SW 1271 (cell line): ENCODE results near the gene TMEM212.

ENCODE experiments used
- DNase-seq, 2 experiments: peaks; one replicate each; lab custom pipeline; 2025; lab: John Stamatoyannopoulos, UW

The TMEM212 gene

DNA sequence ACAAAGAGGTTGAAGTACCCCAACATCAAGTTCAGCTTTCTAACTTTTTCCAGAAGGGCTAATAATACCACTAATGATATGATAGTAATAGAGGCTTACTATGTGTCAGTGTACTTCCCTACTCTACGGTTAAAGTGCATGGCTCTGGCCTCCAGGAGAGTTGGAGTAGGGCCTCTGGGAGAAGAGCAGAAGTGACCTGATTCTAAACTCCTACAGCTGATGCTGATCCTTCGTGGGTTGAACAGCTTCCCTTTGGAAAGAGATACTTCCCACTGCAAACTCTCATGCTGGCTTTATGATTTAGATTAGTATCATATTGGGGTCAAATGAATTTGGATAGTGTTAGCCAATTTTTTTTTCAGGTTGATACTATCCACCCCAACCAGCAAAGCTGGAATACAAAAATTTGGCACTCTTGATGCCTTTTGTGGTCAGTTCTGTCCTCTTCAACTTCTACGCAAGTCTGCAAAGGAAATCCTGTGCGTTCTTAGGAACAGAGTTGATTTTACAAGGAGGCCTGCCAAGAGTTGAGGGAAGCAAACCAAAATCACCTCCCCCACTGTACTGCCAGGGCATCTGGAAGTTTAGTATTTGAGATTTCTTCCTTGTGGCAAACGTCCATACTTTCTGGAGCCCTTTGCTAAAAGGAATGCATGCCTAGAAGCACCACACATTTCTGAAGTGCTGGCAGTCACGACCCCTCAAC lies 17.8 kb downstream of the TMEM212 start:
- DNase-seq = no peak

- DNase-seq = no peak
These were observed 19.2 kb downstream of the TMEM212 start for GRCh38 chr3:171862392-171862791.

GRCh38 chr3:171862993-171863521 lies 19.9 kb downstream of the TMEM212 start:
- DNase-seq = no peak

GRCh38 chr3:171863920-171864319 lies 20.8 kb downstream of the TMEM212 start:
- DNase-seq = no peak

DNA sequence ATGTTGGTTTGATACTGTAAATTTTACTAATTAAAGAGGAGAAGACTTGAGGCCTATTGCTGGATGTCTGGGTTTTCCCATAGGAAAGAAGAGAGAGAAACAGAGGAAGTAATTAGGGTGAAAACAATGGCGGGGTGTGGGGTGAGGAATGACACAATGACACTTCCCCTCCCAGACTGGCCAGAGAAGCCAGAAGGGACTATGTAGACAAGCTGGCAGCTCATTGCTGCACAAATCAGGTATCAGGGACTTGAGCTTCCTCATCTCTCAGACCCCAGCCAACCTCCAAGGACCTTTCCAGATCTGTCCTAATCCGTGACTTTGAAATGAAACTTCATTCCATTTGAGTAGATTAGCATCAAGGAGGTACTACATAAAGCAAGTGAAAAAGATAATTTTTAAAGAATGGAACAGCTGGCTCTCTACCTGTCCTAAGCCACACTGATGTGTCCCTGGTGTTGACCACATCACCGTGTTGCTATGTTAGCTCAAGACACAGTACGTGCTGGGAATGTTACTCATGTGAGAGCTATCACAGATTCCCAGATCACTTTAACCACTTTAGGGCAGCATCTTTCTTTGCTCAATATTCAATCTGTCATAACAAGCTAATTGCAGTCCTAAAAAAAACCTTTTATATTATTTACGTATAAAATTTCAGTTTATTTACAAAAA lies 22.2 kb downstream of the TMEM212 start:
- no peak for DNase-seq

- DNase-seq = peak in 1 of 2 experiments; percentile 14
These were observed 24.8 kb downstream of the TMEM212 start for GRCh38 chr3:171867981-171868380.

DNA sequence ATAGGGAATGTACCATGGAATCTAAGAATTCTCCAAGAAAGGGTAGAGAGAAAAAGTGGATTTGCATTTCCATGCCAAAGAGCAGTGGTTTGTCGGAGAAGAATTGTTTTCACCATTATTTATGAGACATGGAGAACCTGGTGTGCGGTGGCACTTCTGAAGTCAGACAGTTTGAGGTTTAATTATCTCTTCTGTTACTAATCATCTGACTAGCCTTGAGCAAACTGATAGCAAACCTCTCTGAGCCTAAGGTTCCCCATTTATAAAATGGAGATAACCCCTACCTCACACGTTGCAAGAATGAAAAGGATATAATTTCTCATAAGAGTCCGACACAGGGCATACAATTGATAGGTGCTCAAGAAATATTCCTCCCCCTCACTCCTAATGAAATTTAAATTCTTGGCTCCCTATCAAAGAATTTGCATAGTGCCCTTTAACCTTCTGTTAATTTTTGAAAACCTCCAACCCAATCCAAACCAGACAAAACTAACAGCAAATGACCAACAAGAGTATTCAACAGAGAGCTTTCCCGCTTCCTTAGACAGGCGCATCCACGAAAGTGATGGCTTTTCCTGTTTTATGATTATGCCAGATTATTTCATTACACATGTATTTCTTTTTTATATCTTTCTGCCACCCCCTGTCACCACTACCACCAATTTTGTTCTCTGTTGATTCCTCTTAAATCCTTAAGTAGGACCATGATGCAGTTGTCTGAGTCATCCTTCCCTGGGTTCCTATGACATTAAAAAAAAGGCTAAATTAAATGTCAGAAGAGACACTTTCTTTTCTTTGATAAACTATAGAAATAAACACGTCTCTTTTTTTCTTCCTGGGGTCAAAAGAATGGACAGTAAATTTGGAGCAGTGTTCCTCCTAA lies 28.5 kb downstream of the TMEM212 start:
- DNase-seq = no peak

- DNase-seq = peak; percentile 7 to 40
These were observed 30.4 kb downstream of the TMEM212 start for GRCh38 chr3:171873580-171873979.

GRCh38 chr3:171874251-171874681 lies 31.1 kb downstream of the TMEM212 start:
- peak; percentile 77 to 87 for DNase-seq

- DNase-seq = peak; percentile 28 to 54
These were observed 31.7 kb downstream of the TMEM212 start for GRCh38 chr3:171874879-171875278.

DNA sequence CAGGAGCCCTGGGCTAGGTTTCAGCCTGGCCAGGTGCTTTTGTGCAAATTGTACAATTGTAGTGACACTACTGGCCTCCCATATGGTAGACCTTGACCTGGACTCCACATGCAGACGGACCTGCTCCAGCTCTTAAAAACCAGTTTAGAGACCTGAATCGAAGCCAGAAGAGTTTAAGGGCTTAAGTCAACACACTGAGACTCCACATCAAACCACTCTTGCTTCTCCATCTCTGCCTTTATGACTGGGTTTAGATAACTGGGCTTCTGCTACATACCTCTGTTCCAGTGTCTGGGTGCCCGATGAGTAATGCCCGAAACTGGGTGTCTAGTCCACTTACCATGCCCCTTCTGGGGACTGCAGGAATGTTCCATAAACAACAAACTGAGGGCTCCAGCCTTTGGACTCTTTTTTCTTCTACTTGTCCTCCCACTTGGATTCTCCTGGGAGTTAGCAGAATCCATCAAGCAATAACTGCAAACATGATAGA lies 32.8 kb downstream of the TMEM212 start:
- no peak for DNase-seq

- DNase-seq = peak in 1 of 2 experiments; percentile 21
These were observed 33.6 kb downstream of the TMEM212 start for GRCh38 chr3:171876680-171877147.

DNA sequence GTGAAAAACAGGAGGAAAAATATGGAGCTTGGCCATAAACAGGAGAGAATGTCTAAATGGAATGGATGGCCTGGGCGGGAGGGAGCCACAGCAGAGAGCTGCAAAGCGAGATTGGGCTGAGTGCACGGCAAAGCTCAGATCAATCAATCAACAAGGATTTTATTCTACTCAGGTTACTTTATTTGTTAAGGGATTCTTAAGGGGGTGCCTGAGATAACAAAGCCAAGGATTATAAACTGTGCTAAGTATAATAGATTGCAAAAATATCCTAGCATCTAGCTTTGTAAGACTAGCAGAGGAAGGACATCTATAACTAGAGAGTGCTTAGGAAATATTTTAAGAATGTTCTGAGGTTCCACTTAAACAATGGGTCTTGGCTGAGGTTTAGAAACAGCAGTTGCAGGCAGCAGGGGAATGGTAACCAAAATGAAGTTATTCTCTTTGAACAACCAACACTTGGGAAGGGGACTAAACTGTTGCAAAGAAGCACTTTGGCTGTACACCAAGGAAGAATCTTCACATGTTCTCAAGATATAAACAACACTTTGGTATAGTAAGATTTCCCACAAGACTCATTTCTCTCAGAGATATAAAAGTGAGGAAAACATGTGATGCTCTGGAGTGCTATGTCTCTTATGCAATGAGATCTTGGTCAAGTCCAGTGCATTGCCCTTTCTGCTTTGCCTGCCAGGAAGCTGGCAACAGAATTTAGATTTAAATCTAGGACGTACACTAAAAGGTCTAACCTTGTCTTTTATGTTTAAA lies 35.5 kb downstream of the TMEM212 start:
- no peak for DNase-seq

GRCh38 chr3:171879472-171879871 lies 36.3 kb downstream of the TMEM212 start:
- DNase-seq = no peak

GRCh38 chr3:171880101-171880870 lies 37.1 kb downstream of the TMEM212 start:
- DNase-seq = no peak

GRCh38 chr3:171881251-171881650 lies 38.1 kb downstream of the TMEM212 start:
- DNase-seq = no peak

DNA sequence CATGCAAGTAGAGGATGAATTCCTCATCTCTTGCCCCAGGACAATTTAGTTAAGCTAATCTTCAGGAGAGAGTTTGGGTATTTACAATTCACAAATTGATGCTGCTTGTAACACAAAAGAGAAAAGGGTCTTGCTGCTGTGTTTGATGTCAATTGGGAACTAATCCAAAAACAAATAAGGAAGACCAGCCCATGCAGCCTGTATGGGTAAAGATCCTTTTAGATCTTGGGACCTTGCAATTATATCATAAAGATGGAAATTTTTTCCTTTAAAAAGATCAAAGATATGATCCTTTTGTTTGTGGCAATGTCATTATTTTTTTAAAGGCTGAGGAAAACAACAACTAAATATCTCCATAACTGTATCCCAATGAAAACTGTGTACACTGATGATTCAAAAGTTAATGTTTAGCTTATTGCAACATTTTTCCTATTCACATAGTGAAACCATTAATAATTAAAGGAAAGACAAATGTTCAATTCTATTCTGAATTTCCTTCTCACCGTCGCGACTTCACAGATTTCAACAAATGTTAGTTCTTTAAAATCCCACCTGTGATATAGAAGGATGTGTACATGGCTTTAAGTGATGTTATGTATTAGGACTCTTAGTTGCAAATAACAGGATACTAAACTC lies 40.2 kb downstream of the TMEM212 start:
- DNase-seq = no peak

DNA sequence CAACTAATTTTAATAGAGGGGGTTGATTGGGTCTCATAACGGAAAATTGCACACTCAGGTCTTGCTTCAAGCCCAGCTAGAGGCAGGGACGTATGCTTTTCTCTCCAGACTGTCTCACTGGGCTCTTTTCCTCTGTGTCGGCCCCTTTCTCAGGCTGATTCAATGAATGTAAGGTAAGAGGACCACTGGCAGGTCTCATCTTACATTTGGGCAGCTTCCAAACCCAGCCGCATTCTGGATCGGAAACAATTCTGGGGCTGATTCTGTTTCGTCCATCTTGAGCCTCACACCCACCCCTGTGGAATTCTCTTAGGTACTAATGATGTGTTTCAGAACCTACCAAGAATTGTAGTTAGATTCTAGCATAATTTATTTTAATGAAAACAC lies 40.7 kb downstream of the TMEM212 start:
- no peak for DNase-seq

DNA sequence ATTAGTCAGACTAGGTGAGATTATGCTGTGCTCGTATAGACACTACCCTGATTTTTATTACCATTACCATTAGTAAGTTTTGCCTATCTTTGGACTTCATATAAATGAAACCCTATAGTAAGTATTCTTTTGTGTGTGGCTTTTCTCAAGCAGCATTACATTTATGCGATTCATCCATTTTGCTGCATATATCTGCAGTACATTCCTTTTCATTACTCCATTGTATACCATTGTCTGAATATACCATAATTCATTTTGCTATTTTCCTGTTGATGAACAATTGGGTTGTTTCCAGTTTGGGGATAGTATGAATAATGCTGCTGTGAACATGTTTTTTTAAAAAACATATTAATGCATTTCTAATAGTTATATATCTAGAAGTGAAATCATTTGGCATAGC lies 45.3 kb downstream of the TMEM212 start:
- no peak for DNase-seq

- DNase-seq = no peak
These were observed 47.2 kb downstream of the TMEM212 start for GRCh38 chr3:171890398-171890797.
